ENCODE results near the gene SLC4A4.
A peak's percentile ranks its signal among the peaks of the same experiment; 100 is the strongest.

SLC4A4 gene

GRCh38 chr4:71599578-71599977 is 260.8 kb downstream of the SLC4A4 start:
- DNase-seq (ENCODE audit: low read depth): no peak

DNA sequence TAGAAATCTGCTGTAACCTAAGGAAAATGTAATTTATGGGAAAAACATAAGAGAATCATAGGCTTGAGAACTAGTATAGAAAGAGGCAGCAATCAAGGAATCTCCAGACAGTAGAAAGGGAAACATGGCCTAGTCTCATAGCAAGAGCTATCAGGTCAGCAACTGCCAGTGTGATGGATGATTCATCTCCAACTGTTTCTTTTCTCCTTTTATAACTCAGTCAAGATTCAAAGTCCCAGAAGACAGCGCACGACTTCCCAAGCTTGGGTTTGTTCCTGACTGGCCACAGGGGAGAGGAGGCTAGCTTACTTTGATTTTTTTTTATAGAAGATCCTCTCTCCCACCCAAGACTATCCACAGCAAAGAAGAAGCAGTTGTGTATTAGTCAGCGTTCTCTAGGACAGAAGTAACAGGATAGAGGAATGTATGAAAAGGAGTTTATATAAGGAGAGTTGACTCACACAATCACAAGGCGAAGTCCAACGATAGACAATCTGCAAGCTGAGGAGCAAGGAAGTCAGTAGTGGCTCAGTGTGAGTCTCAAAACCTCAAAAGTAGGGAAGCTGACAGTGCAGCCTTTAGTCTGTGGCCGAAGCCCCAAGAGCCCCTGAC is 263.6 kb downstream of the SLC4A4 start:
- DNase-seq (ENCODE audit: low read depth): peak; percentile 55

DNA sequence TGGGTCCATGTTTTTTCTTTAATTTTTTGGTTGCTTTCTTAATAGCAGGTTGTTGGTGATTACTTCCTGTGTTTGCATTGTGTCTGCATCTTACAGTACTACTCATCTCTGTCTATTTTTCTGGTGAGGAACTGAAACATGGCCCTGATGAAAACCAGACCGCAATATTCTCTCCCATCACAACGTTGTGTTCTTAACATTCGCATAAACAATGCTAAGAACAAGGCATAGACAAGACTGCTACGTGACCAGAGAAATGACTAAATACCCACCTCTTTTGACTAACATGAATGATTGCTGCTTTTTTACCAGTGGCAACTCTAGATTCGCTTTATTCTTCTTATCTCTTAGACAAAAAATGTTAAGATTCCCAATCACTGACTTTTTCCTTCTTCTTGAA is 266.0 kb downstream of the SLC4A4 start:
- DNase-seq (ENCODE audit: low read depth): no peak

DNA sequence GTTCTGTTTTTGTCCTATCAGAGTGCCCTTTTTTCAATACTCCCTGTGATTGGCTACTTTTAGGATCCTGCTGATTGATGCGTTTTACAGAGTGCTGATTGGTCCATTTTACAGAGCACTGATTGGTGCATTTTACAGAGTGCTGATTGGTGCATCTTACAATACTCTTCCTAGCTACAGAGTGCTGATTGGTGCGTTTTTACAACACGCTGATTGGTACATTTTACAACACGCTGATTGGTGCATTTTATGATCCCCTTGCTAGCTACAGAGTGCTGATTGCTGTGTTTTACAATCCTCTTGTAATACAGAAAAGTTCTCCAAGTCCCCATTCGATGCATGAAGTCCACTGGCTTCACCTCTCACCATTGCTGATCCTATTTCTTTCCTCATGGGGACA is 268.3 kb downstream of the SLC4A4 start:
- DNase-seq (ENCODE audit: low read depth): no peak

DNA sequence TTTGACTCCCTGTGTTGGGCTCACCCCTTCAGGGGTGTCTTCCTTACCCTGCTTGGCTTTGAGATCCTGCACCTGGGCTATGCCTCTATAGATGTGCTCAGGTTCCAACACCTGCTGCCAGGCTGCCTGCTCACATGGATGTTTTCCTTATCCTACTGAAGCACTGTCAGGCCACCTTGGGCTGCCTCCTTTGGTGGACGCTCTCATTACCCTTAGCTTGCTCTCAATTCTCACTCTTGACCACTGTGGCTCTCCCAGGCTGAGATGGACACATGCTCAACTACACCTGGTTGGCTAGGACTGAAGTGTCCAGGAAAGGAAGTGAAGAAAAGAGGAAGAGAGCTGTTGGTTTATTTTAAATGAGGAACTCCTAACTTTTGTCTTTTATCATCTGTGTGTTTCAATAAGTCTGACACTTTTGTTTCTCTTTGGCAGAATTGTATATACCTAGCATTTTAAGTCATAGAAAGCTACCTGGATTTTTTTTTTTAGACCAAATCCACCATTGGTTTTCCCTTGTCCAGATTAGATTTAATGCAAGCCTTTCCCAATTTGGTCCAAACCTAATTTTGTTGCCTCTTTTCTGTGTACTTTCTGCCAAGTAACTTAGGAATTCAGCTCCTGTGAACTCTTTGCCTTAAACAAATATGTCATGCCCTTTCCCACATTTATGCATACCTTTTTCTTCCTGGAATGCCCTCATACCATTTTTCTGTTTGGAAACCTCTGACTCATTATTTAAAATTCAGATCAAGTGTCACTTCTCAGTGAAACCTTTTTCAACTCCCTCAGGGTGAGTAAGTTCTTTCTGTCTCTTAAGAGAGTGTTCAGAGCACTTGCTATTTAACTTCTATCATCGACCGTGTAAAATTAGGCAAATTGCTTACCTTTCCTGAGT is 269.2 kb downstream of the SLC4A4 start:
- peak; percentile 53 for DNase-seq (ENCODE audit: low read depth)

GRCh38 chr4:71608678-71609071 is 269.9 kb downstream of the SLC4A4 start:
- DNase-seq (ENCODE audit: low read depth): no peak

DNA sequence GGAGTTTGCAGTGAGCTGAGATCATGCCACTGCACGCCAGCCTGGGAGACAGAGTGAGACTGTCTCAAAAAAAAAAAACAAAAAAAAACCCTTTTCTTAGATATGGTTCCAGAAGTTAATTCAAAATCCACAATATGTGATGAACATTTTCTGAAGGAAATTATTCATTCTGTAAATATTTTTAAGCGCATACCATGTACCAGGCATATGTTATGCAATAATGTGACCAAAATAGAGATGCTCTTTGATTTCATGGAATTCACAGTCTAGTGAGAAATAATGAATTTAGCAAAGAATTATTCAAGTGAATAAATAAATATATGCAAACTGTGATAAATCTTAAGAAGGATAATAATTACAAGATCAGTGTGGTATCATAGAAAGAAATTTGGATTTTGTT is 270.3 kb downstream of the SLC4A4 start:
- no peak for DNase-seq (ENCODE audit: low read depth)

- no peak for DNase-seq (ENCODE audit: low read depth)
These were observed 270.8 kb downstream of the SLC4A4 start for GRCh38 chr4:71609651-71610050.

- no peak for DNase-seq (ENCODE audit: low read depth)
These were observed 275.8 kb downstream of the SLC4A4 start for GRCh38 chr4:71614621-71615020.

GRCh38 chr4:71616168-71616811 is 277.5 kb downstream of the SLC4A4 start:
- no peak for DNase-seq (ENCODE audit: low read depth)

Data from non-pigmented ciliary epithelial cell (primary cell).